Endodermal cell (in vitro differentiated cells): ENCODE data around the gene NUDCD3. TPM values are rescaled to one million over a fixed set of nuclear protein-coding genes. Genes with fewer than 3 reads are reported as not detected.

ENCODE experiments used
- DNase-seq: peaks from one replicate; pipeline ENCODE4 v3.0.0-alpha.2; 2017
- H3K27ac ChIP-seq: 2 replicates; pipeline ENCODE4 v1.5.1; 2013; ENCODE audit warnings: mild to moderate bottlenecking, low read depth, low read length, moderate library complexity
- H3K27me3 ChIP-seq: 2 replicates; pipeline ENCODE4 v1.6.1; 2013; ENCODE audit warnings: mild to moderate bottlenecking, low read length, moderate library complexity; ENCODE audit not compliant: insufficient read depth, control insufficient read depth, poor library complexity, severe bottlenecking
- H3K36me3 ChIP-seq: 2 replicates; pipeline ENCODE4 v1.7.0; 2013; ENCODE audit warnings: mild to moderate bottlenecking, low read length, moderate library complexity; ENCODE audit not compliant: control insufficient read depth, insufficient read depth
- H3K4me1 ChIP-seq: one replicate; pipeline ENCODE4 v1.7.0; 2013; ENCODE audit warnings: low read length; ENCODE audit not compliant: control insufficient read depth, insufficient read depth
- H3K4me3 ChIP-seq: 2 replicates; pipeline ENCODE4 v1.5.1; 2013; ENCODE audit warnings: mild to moderate bottlenecking, low read length, moderate library complexity
- H3K9ac ChIP-seq: 2 replicates; pipeline ENCODE4 v1.6.1; 2013; ENCODE audit warnings: mild to moderate bottlenecking, low read length, moderate library complexity; ENCODE audit not compliant: poor library complexity, severe bottlenecking; ENCODE audit errors: extremely low read depth
- H3K9me3 ChIP-seq: 2 replicates; pipeline ENCODE4 v1.6.1; 2013; ENCODE audit warnings: mild to moderate bottlenecking, low read length, moderate library complexity; ENCODE audit not compliant: control insufficient read depth
- H3K27ac Mint-ChIP-seq: 2 replicates; pipeline ENCODE4 v1.8.0; 2020; ENCODE audit warnings: mixed read lengths
- H3K27me3 Mint-ChIP-seq: 2 replicates; pipeline ENCODE4 v1.8.0; 2021; ENCODE audit warnings: mild to moderate bottlenecking, mixed read lengths; ENCODE audit not compliant: insufficient read depth
- H3K36me3 Mint-ChIP-seq: 2 replicates; pipeline ENCODE4 v1.8.0; 2020; ENCODE audit warnings: low read depth, mixed read lengths
- H3K4me1 Mint-ChIP-seq: 2 replicates; pipeline ENCODE4 v1.8.0; 2020; ENCODE audit warnings: mixed read lengths
- H3K4me3 Mint-ChIP-seq: 2 replicates; pipeline ENCODE4 v1.8.0; 2020; ENCODE audit warnings: mild to moderate bottlenecking, moderate library complexity, mixed read lengths
- H3K9me3 Mint-ChIP-seq: 2 replicates; pipeline ENCODE4 v1.8.0; 2020; ENCODE audit warnings: mild to moderate bottlenecking, mixed read lengths
- WGBS, 2 experiments: methylation state at CpG; one replicate each; pipeline versions ENCODE4 v1.1.5 to v1.1.7; 2013; ENCODE audit warnings: missing lambda C conversion rate in 2 of 2, mixed read lengths in 1 of 2; ENCODE audit not compliant: insufficient coverage in 1 of 2, insufficient read length in 1 of 2; 5-methylcytosine and 5-hydroxymethylcytosine counted together
- total RNA-seq, 2 donors: library from RNA; stranded (reverse); fragmentation: NEBNext Ultra II Directional in 1 of 2; extraction: Animal tissue kit (Norgen Biotek cat#: 25700) in 1 of 2; gene quantifications; 2 replicates in 1 of 2; 3 replicates in 1 of 2; pipeline ENCODE4 v1.2.1, GENCODE V29; 2021
- TF ChIP-seq, protein P1 (sequence below): fragments of 200-600 bp; sonication (generic); conservative IDR thresholded peaks from 2 replicates; pipeline ENCODE4 v1.5.0; 2021; ENCODE audit warnings: antibody characterized with exemption, mild to moderate bottlenecking

The NUDCD3 gene
- total RNA-seq, 2 donors from 2014 or later = 80.8 to 116 TPM

DNA sequence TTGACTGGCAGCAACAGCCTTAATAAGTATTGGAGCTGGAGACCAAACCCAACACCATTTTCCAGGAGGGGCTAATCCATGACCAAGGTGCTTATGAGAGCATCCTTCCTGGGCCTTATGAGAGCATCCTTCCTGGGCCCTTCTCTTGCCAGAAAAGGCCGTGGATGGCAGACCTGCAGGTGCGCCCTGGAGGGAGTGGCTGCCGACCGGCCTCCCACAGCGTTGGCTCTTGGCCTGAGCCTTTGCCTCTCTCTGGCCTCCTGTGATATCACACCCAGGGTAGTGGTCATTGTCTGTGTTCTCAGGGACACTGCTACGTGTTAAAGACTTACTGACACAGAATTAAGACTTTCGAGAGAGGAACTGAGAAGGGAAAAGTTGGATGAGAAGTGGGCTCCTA lies 22.3 kb upstream of the NUDCD3 start:
- no peak for DNase-seq
- Histone ChIP-seq H3K36me3 (no peaks in the 10 kb centered on the region), H3K27ac (no peak overlapping the region), H3K27me3 (no peaks in the 10 kb centered on the region), H3K9me3 (peaks cover 4% of the 10 kb centered on the region), H3K4me1 (no peaks in the 10 kb centered on the region), H3K4me3 (no peak overlapping the region), H3K9ac (no peak overlapping the region)
- Mint-ChIP-seq H3K4me3 (no peak overlapping the region), H3K9me3 (peaks cover 10% of the 10 kb centered on the region), H3K27ac (no peak overlapping the region), H3K27me3 (peaks cover 11% of the 10 kb centered on the region), H3K4me1 (no peaks in the 10 kb centered on the region), H3K36me3 (no peaks in the 10 kb centered on the region)
- TF ChIP-seq, protein P1, sequence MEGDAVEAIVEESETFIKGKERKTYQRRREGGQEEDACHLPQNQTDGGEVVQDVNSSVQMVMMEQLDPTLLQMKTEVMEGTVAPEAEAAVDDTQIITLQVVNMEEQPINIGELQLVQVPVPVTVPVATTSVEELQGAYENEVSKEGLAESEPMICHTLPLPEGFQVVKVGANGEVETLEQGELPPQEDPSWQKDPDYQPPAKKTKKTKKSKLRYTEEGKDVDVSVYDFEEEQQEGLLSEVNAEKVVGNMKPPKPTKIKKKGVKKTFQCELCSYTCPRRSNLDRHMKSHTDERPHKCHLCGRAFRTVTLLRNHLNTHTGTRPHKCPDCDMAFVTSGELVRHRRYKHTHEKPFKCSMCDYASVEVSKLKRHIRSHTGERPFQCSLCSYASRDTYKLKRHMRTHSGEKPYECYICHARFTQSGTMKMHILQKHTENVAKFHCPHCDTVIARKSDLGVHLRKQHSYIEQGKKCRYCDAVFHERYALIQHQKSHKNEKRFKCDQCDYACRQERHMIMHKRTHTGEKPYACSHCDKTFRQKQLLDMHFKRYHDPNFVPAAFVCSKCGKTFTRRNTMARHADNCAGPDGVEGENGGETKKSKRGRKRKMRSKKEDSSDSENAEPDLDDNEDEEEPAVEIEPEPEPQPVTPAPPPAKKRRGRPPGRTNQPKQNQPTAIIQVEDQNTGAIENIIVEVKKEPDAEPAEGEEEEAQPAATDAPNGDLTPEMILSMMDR = no peak
- WGBS, 2 experiments = 88 to 98% methylated on average over 7 of the region's 7 CpGs

DNA sequence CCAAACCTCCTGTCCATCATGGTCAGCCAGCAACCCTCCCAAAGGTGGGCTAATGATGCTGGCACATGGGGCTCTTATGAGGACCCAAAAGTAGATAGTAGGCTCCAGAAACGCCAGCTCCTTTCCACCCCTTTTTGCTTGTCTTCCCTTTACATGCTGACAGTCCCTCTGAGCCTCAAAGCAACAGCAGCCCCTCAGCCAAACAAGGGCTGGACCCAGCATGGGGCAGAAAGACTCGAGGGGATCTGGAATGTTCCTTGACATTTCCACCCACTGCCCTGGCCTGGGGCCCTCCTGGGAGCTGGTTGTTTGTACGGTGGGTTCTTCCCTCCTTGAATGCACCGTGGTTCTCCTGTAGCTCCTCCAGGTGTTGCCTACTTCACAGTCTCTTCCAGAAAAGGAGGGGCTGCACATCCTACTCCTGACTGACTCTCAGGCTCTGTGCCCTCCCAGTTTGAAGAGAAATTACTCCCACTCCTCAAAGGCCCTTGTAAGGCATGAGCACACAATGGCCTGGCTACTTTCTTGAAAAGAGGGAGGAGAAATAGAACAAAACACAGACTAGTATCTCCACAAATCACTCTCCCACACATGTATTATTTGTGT lies 21.5 kb upstream of the NUDCD3 start:
- Histone ChIP-seq H3K4me3 (no peak overlapping the region), H3K27me3 (no peaks in the 10 kb centered on the region), H3K9ac (no peak overlapping the region), H3K36me3 (no peaks in the 10 kb centered on the region), H3K27ac (no peak overlapping the region), H3K4me1 (no peaks in the 10 kb centered on the region), H3K9me3 (peaks cover 8% of the 10 kb centered on the region)
- TF ChIP-seq, protein P1 = no peak
- no peak for DNase-seq
- peaks cover 14% of the 10 kb centered on the region for H3K9me3 Mint-ChIP-seq
- WGBS, 2 experiments = 60 to 71% methylated on average over 4 of the region's 4 CpGs
- H3K27ac Mint-ChIP-seq = no peak overlapping the region
- no peaks in the 10 kb centered on the region for H3K36me3 Mint-ChIP-seq
- H3K27me3 Mint-ChIP-seq = peaks cover 12% of the 10 kb centered on the region
- H3K4me3 Mint-ChIP-seq = no peak overlapping the region
- H3K4me1 Mint-ChIP-seq = no peaks in the 10 kb centered on the region

DNA sequence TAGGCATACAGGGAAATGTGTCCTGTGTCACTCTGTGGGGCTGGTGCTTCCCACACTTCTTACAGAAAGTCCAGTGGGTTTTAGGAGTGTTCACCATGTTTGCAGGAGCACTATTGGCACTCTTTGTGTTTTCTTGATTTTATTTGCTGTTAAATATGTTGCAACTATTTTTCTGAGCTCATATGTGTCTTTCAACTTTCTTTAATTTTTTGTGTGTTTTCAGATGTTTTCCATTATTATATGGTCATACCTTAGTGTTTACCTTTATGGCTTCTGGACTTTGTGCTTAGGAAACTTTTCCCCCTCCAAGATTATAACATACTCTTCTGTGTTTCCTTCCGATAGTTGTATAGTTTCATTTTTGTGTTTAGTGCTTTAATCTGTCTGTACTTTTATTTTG lies 20.8 kb upstream of the NUDCD3 start:
- peaks cover 16% of the 10 kb centered on the region for H3K27me3 Mint-ChIP-seq
- no peaks in the 10 kb centered on the region for H3K36me3 Mint-ChIP-seq
- no peak overlapping the region for H3K9ac ChIP-seq
- peaks cover 20% of the 10 kb centered on the region for H3K9me3 Mint-ChIP-seq
- no peak for DNase-seq
- H3K4me3 Mint-ChIP-seq = no peak overlapping the region
- no peaks in the 10 kb centered on the region for H3K4me1 Mint-ChIP-seq
- H3K36me3 ChIP-seq = no peaks in the 10 kb centered on the region
- no peak overlapping the region for H3K27ac Mint-ChIP-seq
- H3K4me3 ChIP-seq = no peak overlapping the region
- TF ChIP-seq, protein P1 = no peak
- no peaks in the 10 kb centered on the region for H3K27me3 ChIP-seq
- H3K9me3 ChIP-seq = peaks cover 14% of the 10 kb centered on the region
- WGBS, 2 experiments = no CpG with 5 or more reads among the region's 1 CpG
- H3K4me1 ChIP-seq = no peaks in the 10 kb centered on the region
- no peak overlapping the region for H3K27ac ChIP-seq
